NT2/D1 (cell line): ENCODE measurements around the gene NTRK3.

Experiments used
- DNase-seq: peaks from one replicate; pipeline ENCODE4 v3.0.0-alpha.2; 2011; ENCODE audit warnings: low read depth, low spot score
- H3K27me3 ChIP-seq: 2 replicates; pipeline ENCODE4 v1.6.0; 2011; ENCODE audit warnings: mild to moderate bottlenecking; ENCODE audit not compliant: insufficient read length, insufficient read depth
- H3K36me3 ChIP-seq: 2 replicates; pipeline ENCODE4 v1.6.1; 2011; ENCODE audit warnings: mild to moderate bottlenecking, low read length, mixed read lengths; ENCODE audit not compliant: insufficient read depth, insufficient read length
- H3K4me1 ChIP-seq: 2 replicates; pipeline ENCODE4 v1.5.1; 2011; ENCODE audit not compliant: insufficient read depth, insufficient read length
- H3K4me3 ChIP-seq: 2 replicates; pipeline ENCODE4 v1.5.1; 2011; ENCODE audit warnings: low read depth; ENCODE audit not compliant: insufficient read length
- H3K9ac ChIP-seq: 2 replicates; pipeline ENCODE4 v1.6.0; 2011; ENCODE audit warnings: low read depth; ENCODE audit not compliant: insufficient read length
- H3K9me3 ChIP-seq: 2 replicates; pipeline ENCODE4 v1.5.1; 2011; ENCODE audit warnings: mild to moderate bottlenecking, low read length; ENCODE audit not compliant: insufficient read depth
- SUZ12 ChIP-seq: IDR thresholded peaks from 2 replicates; pipeline ENCODE4 v1.6.1; 2011; ENCODE audit not compliant: insufficient read length, insufficient read depth; ENCODE audit errors: extremely low read depth
- YY1 ChIP-seq: IDR thresholded peaks from 2 replicates; pipeline ENCODE4 v1.6.1; 2011; ENCODE audit not compliant: insufficient read length, insufficient read depth
- ZNF274 ChIP-seq: IDR thresholded peaks from 2 replicates; pipeline ENCODE4 v1.6.1; 2011; ENCODE audit warnings: mild to moderate bottlenecking, low read depth, low read length

The NTRK3 gene

GRCh38 chr15:88177451-88177850 lies 79.1 kb downstream of the NTRK3 start:
- no peaks in the 10 kb centered on the region for H3K4me1 ChIP-seq
- H3K4me3 ChIP-seq = no peak overlapping the region
- H3K9ac ChIP-seq = no peak overlapping the region
- no peaks in the 10 kb centered on the region for H3K9me3 ChIP-seq
- no peaks in the 10 kb centered on the region for H3K27me3 ChIP-seq
- DNase-seq = no peak
- TF ChIP-seq ZNF274 (no peak), SUZ12 (no peak), YY1 (no peak)
- no peaks in the 10 kb centered on the region for H3K36me3 ChIP-seq

GRCh38 chr15:88174571-88174970 lies 82.0 kb downstream of the NTRK3 start:
- DNase-seq = no peak
- H3K4me3 ChIP-seq = no peak overlapping the region
- no peaks in the 10 kb centered on the region for H3K9me3 ChIP-seq
- no peaks in the 10 kb centered on the region for H3K4me1 ChIP-seq
- TF ChIP-seq SUZ12 = no peak
- no peaks in the 10 kb centered on the region for H3K36me3 ChIP-seq
- H3K27me3 ChIP-seq = no peaks in the 10 kb centered on the region
- no peak overlapping the region for H3K9ac ChIP-seq

- Histone ChIP-seq H3K4me3 (no peak overlapping the region), H3K27me3 (no peaks in the 10 kb centered on the region), H3K36me3 (no peaks in the 10 kb centered on the region), H3K9me3 (no peaks in the 10 kb centered on the region), H3K9ac (no peak overlapping the region), H3K4me1 (no peaks in the 10 kb centered on the region)
- TF ChIP-seq ZNF274 (no peak), YY1 (no peak), SUZ12 (no peak)
- DNase-seq = peak; percentile 30
Observed at GRCh38 chr15:88166082-88166993, 90.2 kb downstream of the NTRK3 start.

GRCh38 chr15:88161636-88162035 lies 94.9 kb downstream of the NTRK3 start:
- no peak overlapping the region for H3K4me3 ChIP-seq
- H3K4me1 ChIP-seq = no peaks in the 10 kb centered on the region
- H3K36me3 ChIP-seq = no peaks in the 10 kb centered on the region
- H3K27me3 ChIP-seq = no peaks in the 10 kb centered on the region
- DNase-seq = no peak
- TF ChIP-seq YY1 (no peak), SUZ12 (no peak), ZNF274 (no peak)
- H3K9ac ChIP-seq = no peak overlapping the region
- H3K9me3 ChIP-seq = no peaks in the 10 kb centered on the region

GRCh38 chr15:88155310-88155709 lies 101.2 kb downstream of the NTRK3 start:
- DNase-seq = no peak

GRCh38 chr15:88152672-88153071 lies 103.9 kb downstream of the NTRK3 start:
- no peaks in the 10 kb centered on the region for H3K36me3 ChIP-seq
- DNase-seq = no peak
- H3K4me1 ChIP-seq = peaks cover 2% of the 10 kb centered on the region
- no peak overlapping the region for H3K4me3 ChIP-seq
- H3K27me3 ChIP-seq = no peaks in the 10 kb centered on the region
- no peaks in the 10 kb centered on the region for H3K9me3 ChIP-seq
- H3K9ac ChIP-seq = no peak overlapping the region
- TF ChIP-seq ZNF274 (no peak), YY1 (no peak), SUZ12 (no peak)

More at GRCh38 chr15:88155310-88155709, 101.2 kb downstream of the NTRK3 start:
- TF ChIP-seq SUZ12 (no peak), ZNF274 (no peak), YY1 (no peak)
- Histone ChIP-seq H3K9ac (no peak overlapping the region), H3K36me3 (no peaks in the 10 kb centered on the region), H3K4me3 (no peak overlapping the region), H3K4me1 (peaks cover 2% of the 10 kb centered on the region), H3K27me3 (no peaks in the 10 kb centered on the region), H3K9me3 (no peaks in the 10 kb centered on the region)

GRCh38 chr15:88147760-88148159 lies 108.8 kb downstream of the NTRK3 start:
- Histone ChIP-seq H3K4me3 (no peak overlapping the region), H3K9ac (no peak overlapping the region), H3K27me3 (no peaks in the 10 kb centered on the region), H3K36me3 (no peaks in the 10 kb centered on the region), H3K9me3 (no peaks in the 10 kb centered on the region), H3K4me1 (peaks cover 2% of the 10 kb centered on the region)
- TF ChIP-seq ZNF274 (no peak), SUZ12 (no peak), YY1 (no peak)
- no peak for DNase-seq
